ENCODE results near the gene C1QTNF5.

DNA sequence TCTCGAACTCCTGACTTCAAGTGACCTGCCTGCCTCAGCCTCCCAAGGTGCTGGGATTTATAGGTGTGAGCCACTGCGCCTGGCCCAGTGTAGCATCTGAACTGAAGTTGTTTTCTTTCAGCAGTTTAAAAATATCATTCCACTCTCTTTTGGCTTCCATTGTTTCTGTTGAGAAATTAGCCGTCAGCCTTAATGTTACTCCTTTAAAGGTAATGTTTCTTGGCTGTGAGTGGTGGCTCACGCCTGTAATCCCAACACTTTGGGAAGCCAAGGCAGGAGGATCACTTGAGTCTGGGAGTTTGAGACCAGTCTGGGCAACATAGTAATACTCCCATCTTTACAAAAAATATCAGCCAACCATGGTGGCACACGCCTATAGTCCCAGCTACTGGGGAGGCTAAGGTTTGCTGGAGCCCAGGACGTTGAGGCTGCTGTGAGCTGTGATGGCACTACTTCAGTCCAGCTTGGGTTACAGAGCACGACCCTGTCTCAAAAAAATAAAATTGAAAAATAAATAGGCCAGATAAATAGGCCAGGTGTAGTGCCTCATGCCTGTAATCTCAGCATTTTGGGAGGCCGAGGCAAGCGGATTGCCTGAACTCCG lies 49.7 kb downstream of the C1QTNF5 start:
- TF ChIP-seq, protein P1, sequence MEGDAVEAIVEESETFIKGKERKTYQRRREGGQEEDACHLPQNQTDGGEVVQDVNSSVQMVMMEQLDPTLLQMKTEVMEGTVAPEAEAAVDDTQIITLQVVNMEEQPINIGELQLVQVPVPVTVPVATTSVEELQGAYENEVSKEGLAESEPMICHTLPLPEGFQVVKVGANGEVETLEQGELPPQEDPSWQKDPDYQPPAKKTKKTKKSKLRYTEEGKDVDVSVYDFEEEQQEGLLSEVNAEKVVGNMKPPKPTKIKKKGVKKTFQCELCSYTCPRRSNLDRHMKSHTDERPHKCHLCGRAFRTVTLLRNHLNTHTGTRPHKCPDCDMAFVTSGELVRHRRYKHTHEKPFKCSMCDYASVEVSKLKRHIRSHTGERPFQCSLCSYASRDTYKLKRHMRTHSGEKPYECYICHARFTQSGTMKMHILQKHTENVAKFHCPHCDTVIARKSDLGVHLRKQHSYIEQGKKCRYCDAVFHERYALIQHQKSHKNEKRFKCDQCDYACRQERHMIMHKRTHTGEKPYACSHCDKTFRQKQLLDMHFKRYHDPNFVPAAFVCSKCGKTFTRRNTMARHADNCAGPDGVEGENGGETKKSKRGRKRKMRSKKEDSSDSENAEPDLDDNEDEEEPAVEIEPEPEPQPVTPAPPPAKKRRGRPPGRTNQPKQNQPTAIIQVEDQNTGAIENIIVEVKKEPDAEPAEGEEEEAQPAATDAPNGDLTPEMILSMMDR (IDR thresholded peaks at IDR 0.05 in 2 of 3, conservative IDR thresholded peaks at IDR 0.05 in 1 of 3; ENCODE audit: borderline replicate concordance in 1 of 3, insufficient read depth in 1 of 3, low read depth in 2 of 3, low read length in 2 of 3), result no peak
- TF ChIP-seq ELF1 (IDR thresholded peaks at IDR 0.05; ENCODE audit: borderline replicate concordance, low read depth) (no peak), EZH2 (IDR thresholded peaks at IDR 0.05) (no peak), POLR2A (IDR thresholded peaks at IDR 0.05; ENCODE audit: borderline replicate concordance, extremely low read depth, insufficient read depth, insufficient read length) (no peak), POLR2AphosphoS5 (IDR thresholded peaks at IDR 0.05; ENCODE audit: low read depth, low read length) (no peak), JUND (IDR thresholded peaks at IDR 0.05) (no peak), CBX3 (IDR thresholded peaks at IDR 0.05; ENCODE audit: low read depth) (peak; percentile 83), ATF3 (IDR thresholded peaks at IDR 0.05) (no peak), ZNF274 (IDR thresholded peaks at IDR 0.05; ENCODE audit: low read depth, low read length) (no peak)
